DOHH2 (cell line): Measurements from ENCODE around the gene CPNE8.

Source experiments
- EZH2phosphoT487 ChIP-seq: fragments of 200-600 bp; sonication (generic); IDR thresholded peaks from 2 replicates; pipeline ENCODE4 v1.6.1; 2017; ENCODE audit warnings: borderline replicate concordance, mild to moderate bottlenecking, antibody characterized with exemption, low read length, moderate library complexity, mixed read lengths
- TF ChIP-seq, protein P1 (sequence below): fragments of 200-600 bp; sonication (generic); IDR thresholded peaks from one replicate; pipeline ENCODE4 v1.5.1; 2014; ENCODE audit warnings: antibody characterized with exemption, mild to moderate bottlenecking, low read depth, low read length; ENCODE audit not compliant: poor library complexity, severe bottlenecking

DNA sequence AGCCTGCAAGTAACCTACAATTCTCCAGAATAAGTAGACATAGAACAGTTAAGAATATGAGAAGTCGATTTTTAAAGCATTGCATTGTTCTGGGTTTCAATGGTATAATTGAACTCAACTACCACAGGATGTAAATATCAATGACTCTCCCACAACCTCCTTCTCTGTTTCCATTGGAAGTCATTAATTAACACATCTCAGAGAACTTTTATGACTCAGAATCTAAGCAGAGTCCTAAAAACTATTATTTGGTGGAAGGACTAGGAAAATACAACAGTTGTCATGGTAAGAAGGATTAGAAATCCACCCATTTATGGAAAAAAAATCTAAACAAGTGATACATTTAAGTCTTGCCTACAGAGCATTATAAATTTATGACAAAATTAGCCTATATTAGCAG is 21.1 kb upstream of the CPNE8 start:
- TF ChIP-seq, protein P1, sequence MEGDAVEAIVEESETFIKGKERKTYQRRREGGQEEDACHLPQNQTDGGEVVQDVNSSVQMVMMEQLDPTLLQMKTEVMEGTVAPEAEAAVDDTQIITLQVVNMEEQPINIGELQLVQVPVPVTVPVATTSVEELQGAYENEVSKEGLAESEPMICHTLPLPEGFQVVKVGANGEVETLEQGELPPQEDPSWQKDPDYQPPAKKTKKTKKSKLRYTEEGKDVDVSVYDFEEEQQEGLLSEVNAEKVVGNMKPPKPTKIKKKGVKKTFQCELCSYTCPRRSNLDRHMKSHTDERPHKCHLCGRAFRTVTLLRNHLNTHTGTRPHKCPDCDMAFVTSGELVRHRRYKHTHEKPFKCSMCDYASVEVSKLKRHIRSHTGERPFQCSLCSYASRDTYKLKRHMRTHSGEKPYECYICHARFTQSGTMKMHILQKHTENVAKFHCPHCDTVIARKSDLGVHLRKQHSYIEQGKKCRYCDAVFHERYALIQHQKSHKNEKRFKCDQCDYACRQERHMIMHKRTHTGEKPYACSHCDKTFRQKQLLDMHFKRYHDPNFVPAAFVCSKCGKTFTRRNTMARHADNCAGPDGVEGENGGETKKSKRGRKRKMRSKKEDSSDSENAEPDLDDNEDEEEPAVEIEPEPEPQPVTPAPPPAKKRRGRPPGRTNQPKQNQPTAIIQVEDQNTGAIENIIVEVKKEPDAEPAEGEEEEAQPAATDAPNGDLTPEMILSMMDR, result no peak
- no peak for TF ChIP-seq EZH2phosphoT487
